Smooth muscle cell (in vitro differentiated cells): ENCODE results near the gene TSHZ1. TPM values are rescaled to one million over a fixed set of nuclear protein-coding genes. Genes with fewer than 3 reads are reported as not detected.

Source experiments
- DNase-seq: peaks from one replicate; lab custom pipeline; 2025; ENCODE audit not compliant: unreplicated experiment; lab: John Stamatoyannopoulos, UW
- H2AFZ ChIP-seq: fragments of 200-600 bp; sonication (generic); 2 replicates; pipeline ENCODE4 v1.6.0; 2016; ENCODE audit warnings: antibody characterized with exemption, low read depth, mild to moderate bottlenecking
- H3F3A ChIP-seq: fragments of 200-600 bp; sonication (generic); 2 replicates; pipeline ENCODE4 v1.6.0; 2017; ENCODE audit warnings: antibody characterized with exemption, low read depth
- H3K27ac ChIP-seq: fragments of 200-600 bp; sonication (generic); 2 replicates; pipeline ENCODE4 v1.5.1; 2016; ENCODE audit warnings: low read depth, mild to moderate bottlenecking
- H3K27me3 ChIP-seq: fragments of 200-600 bp; sonication (generic); 2 replicates; pipeline ENCODE4 v1.6.1; 2016; ENCODE audit warnings: low read depth, mild to moderate bottlenecking
- H3K36me3 ChIP-seq: fragments of 200-600 bp; sonication (generic); 2 replicates; pipeline ENCODE4 v1.5.1; 2016; ENCODE audit warnings: low read depth
- H3K4me1 ChIP-seq: fragments of 200-600 bp; sonication (generic); 2 replicates; pipeline ENCODE4 v1.5.1; 2016; ENCODE audit warnings: low read depth
- H3K4me2 ChIP-seq: fragments of 200-600 bp; sonication (generic); 2 replicates; pipeline ENCODE4 v1.6.0; 2016; ENCODE audit warnings: mild to moderate bottlenecking
- H3K4me3 ChIP-seq: fragments of 200-600 bp; sonication (generic); 2 replicates; pipeline ENCODE4 v1.5.1; 2016; ENCODE audit warnings: mild to moderate bottlenecking
- H3K79me2 ChIP-seq: fragments of 200-600 bp; sonication (generic); 2 replicates; pipeline ENCODE4 v1.6.0; 2016; ENCODE audit warnings: low read depth, mild to moderate bottlenecking
- H3K9ac ChIP-seq: fragments of 200-600 bp; sonication (generic); 2 replicates; pipeline ENCODE4 v1.6.0; 2016; ENCODE audit warnings: low read depth
- H3K9me3 ChIP-seq: fragments of 200-600 bp; sonication (generic); replicated peaks from 2 replicates; pipeline ENCODE4 v1.5.1; 2016; ENCODE audit warnings: low read depth
- H4K20me1 ChIP-seq: fragments of 200-600 bp; sonication (generic); 2 replicates; pipeline ENCODE4 v1.6.0; 2016; ENCODE audit warnings: low read depth
- CTCF ChIP-seq: fragments of 200-600 bp; sonication (generic); IDR thresholded peaks from 2 replicates; pipeline ENCODE4 v1.5.1; 2017; ENCODE audit warnings: borderline replicate concordance, mild to moderate bottlenecking, antibody characterized with exemption; ENCODE audit not compliant: insufficient read depth, poor library complexity, severe bottlenecking
- WGBS: methylation state at CpG from one replicate; pipeline ENCODE4 v1.1.7; 2016; ENCODE audit warnings: low lambda C conversion rate; 5-methylcytosine and 5-hydroxymethylcytosine counted together
- polyA plus RNA-seq: library from polyadenylated mRNA; unstranded; fragments of >200 nt; fragmentation: Nextera tagmentation; extraction: Ambion mirVana; gene quantifications from 2 replicates; pipeline ENCODE4 v1.2.1, GENCODE V29; 2016
- total RNA-seq: library from RNA; depleted of rRNA; stranded (reverse); fragments of >200 nt; gene quantifications from 2 replicates; pipeline ENCODE4 v1.2.3, GENCODE V29; 2014

The TSHZ1 gene
- total and polyA plus RNA-seq, 2 experiments from 2014 or later = 21.3 to 26.1 TPM

- Histone ChIP-seq H2AFZ (no peak overlapping the region), H3K27ac (peak overlapping the region; percentile 51), H3K4me3 (no peak overlapping the region), H3K36me3 (no peaks in the 10 kb centered on the region), H3K4me1 (no peaks in the 10 kb centered on the region), H3K4me2 (no peak overlapping the region), H3F3A (no peaks in the 10 kb centered on the region), H3K27me3 (no peaks in the 10 kb centered on the region), H3K9me3 (no peaks in the 10 kb centered on the region), H3K79me2 (peaks cover under 1% of the 10 kb centered on the region), H3K9ac (no peak overlapping the region), H4K20me1 (no peaks in the 10 kb centered on the region)
- DNase-seq = no peak
- WGBS = 34% methylated on average over 9 of the region's 9 CpGs
- no peak for TF ChIP-seq CTCF
Observed at GRCh38 chr18:75293591-75293990, 83.0 kb downstream of the TSHZ1 start.

- Histone ChIP-seq H3K9ac (no peak overlapping the region), H2AFZ (no peak overlapping the region), H3K4me3 (no peak overlapping the region), H3K27me3 (no peaks in the 10 kb centered on the region), H3K9me3 (no peaks in the 10 kb centered on the region), H3K79me2 (no peaks in the 10 kb centered on the region), H3K27ac (no peak overlapping the region), H3K36me3 (no peaks in the 10 kb centered on the region), H4K20me1 (no peaks in the 10 kb centered on the region), H3F3A (no peaks in the 10 kb centered on the region), H3K4me2 (no peak overlapping the region), H3K4me1 (no peaks in the 10 kb centered on the region)
- WGBS = 91% methylated on average over 8 of the region's 8 CpGs
- no peak for DNase-seq
- no peak for TF ChIP-seq CTCF
Observed at GRCh38 chr18:75297731-75298130, 87.1 kb downstream of the TSHZ1 start.

GRCh38 chr18:75304678-75305557 lies 94.3 kb downstream of the TSHZ1 start:
- H2AFZ ChIP-seq = no peak overlapping the region
- no peaks in the 10 kb centered on the region for H3K4me1 ChIP-seq
- H3F3A ChIP-seq = no peaks in the 10 kb centered on the region
- no peaks in the 10 kb centered on the region for H3K36me3 ChIP-seq
- H4K20me1 ChIP-seq = no peaks in the 10 kb centered on the region
- no peak overlapping the region for H3K4me3 ChIP-seq
- no peak overlapping the region for H3K4me2 ChIP-seq
- H3K9me3 ChIP-seq = no peaks in the 10 kb centered on the region
- no peak overlapping the region for H3K27ac ChIP-seq
- no peak overlapping the region for H3K9ac ChIP-seq
- no peak for DNase-seq
- no peaks in the 10 kb centered on the region for H3K27me3 ChIP-seq
- TF ChIP-seq CTCF = no peak
- no peaks in the 10 kb centered on the region for H3K79me2 ChIP-seq
- 89% methylated on average over 27 of the region's 27 CpGs for WGBS

- H3K4me2 ChIP-seq = no peak overlapping the region
- DNase-seq = no peak
- WGBS = 94% methylated on average over 4 of the region's 4 CpGs
- no peaks in the 10 kb centered on the region for H3K9me3 ChIP-seq
- no peaks in the 10 kb centered on the region for H3K27me3 ChIP-seq
- no peak for TF ChIP-seq CTCF
- H3K4me3 ChIP-seq = no peak overlapping the region
- H2AFZ ChIP-seq = no peak overlapping the region
- no peaks in the 10 kb centered on the region for H4K20me1 ChIP-seq
- H3K79me2 ChIP-seq = no peaks in the 10 kb centered on the region
- H3K27ac ChIP-seq = no peak overlapping the region
- no peak overlapping the region for H3K9ac ChIP-seq
- no peaks in the 10 kb centered on the region for H3K4me1 ChIP-seq
- H3K36me3 ChIP-seq = no peaks in the 10 kb centered on the region
- no peaks in the 10 kb centered on the region for H3F3A ChIP-seq
Observed at GRCh38 chr18:75305984-75306383, 95.4 kb downstream of the TSHZ1 start.
